GM23338 (cell line): ENCODE results near the gene STAT5B.

Experiments
- CREB1 ChIP-seq: fragments of 250-450 bp; sonication (Bioruptor Pico); IDR thresholded peaks from 2 replicates; pipeline ENCODE4 v1.5.0; 2020; ENCODE audit warnings: low read depth, mild to moderate bottlenecking, moderate library complexity
- CTCF ChIP-seq, 2 experiments: fragments of 200-600 bp in 1 of 2; sonication (generic) in 1 of 2; conservative IDR thresholded peaks; 2 replicates each; pipeline versions ENCODE4 v1.5.1 to v1.6.1; 2016 to 2017; ENCODE audit warnings: antibody characterized with exemption in 2 of 2, low read depth in 2 of 2, mild to moderate bottlenecking in 2 of 2, moderate library complexity in 1 of 2
- ETS1 ChIP-seq: IDR thresholded peaks from 2 replicates; pipeline ENCODE4 v1.6.1; 2016; ENCODE audit warnings: antibody characterized with exemption
- EZH2 ChIP-seq: fragments of 200-600 bp; sonication (generic); IDR thresholded peaks from one replicate; pipeline ENCODE4 v1.8.0; 2017; ENCODE audit warnings: antibody characterized with exemption, mild to moderate bottlenecking, low read depth; ENCODE audit not compliant: unreplicated experiment
- EZH2phosphoT487 ChIP-seq: fragments of 200-600 bp; sonication (generic); IDR thresholded peaks from one replicate; pipeline ENCODE4 v1.8.1; 2018; ENCODE audit warnings: antibody characterized with exemption; ENCODE audit not compliant: unreplicated experiment
- NANOG ChIP-seq: IDR thresholded peaks from 2 replicates; pipeline ENCODE4 v1.6.1; 2016; ENCODE audit warnings: antibody characterized with exemption, borderline replicate concordance
- POLR2AphosphoS5 ChIP-seq: IDR thresholded peaks from 2 replicates; pipeline ENCODE4 v1.6.1; 2016; ENCODE audit warnings: antibody characterized with exemption, low read depth
- STAT1 ChIP-seq: IDR thresholded peaks from one replicate; pipeline ENCODE4 v1.6.1; 2016; ENCODE audit warnings: antibody characterized with exemption; ENCODE audit not compliant: unreplicated experiment

GRCh38 chr17:42166196-42166763 lies 109.9 kb downstream of the STAT5B start:
- no peak for TF ChIP-seq POLR2AphosphoS5
- no peak for TF ChIP-seq CTCF (conservative IDR thresholded peaks at IDR 0.05; ENCODE audit: low read depth in 2 of 2)
- TF ChIP-seq EZH2 = no peak
- TF ChIP-seq NANOG = no peak
- no peak for TF ChIP-seq STAT1
- no peak for TF ChIP-seq ETS1
- TF ChIP-seq EZH2phosphoT487 = no peak
- TF ChIP-seq CREB1 (CRISPR knock-in tag) = no peak
